Small intestine (tissue), 7 donors: ENCODE data around the gene CRACR2B. TPM values are rescaled to one million over a fixed set of nuclear protein-coding genes. Genes with fewer than 3 reads are reported as not detected.
A peak's percentile ranks its signal among the peaks of the same experiment; 100 is the strongest.

ENCODE experiments used
- DNase-seq, 2 donors: peaks; one replicate each; pipeline versions ENCODE4 v3.0.0 to v3.0.0-alpha.2; 2013
- FAIRE-seq: peaks from 2 replicates; lab custom pipeline; 2012; peaks lifted over from hg19 to GRCh38; lab: Jason Lieb, UNC
- H3K27ac ChIP-seq, 3 donors: one replicate each; pipeline ENCODE4 v1.5.1; 2013; ENCODE audit warnings: low read length in 2 of 3, mild to moderate bottlenecking in 2 of 3, control low read depth in 1 of 3, inconsistent platforms in 1 of 3, low read depth in 1 of 3, moderate library complexity in 1 of 3
- H3K27me3 ChIP-seq, 3 donors: one replicate each; pipeline ENCODE4 v1.6.1; 2013; ENCODE audit warnings: low read length in 3 of 3, inconsistent platforms in 1 of 3; ENCODE audit not compliant: control insufficient read depth in 3 of 3, insufficient read depth in 3 of 3
- H3K36me3 ChIP-seq, 3 donors: one replicate each; pipeline ENCODE4 v1.6.1; 2013; ENCODE audit warnings: low read length in 3 of 3, inconsistent platforms in 1 of 3, low read depth in 1 of 3, mild to moderate bottlenecking in 1 of 3, moderate library complexity in 1 of 3; ENCODE audit not compliant: control insufficient read depth in 3 of 3, insufficient read depth in 2 of 3
- H3K4me1 ChIP-seq, 3 donors: one replicate each; pipeline ENCODE4 v1.6.1; 2013; ENCODE audit warnings: low read length in 2 of 3, inconsistent platforms in 1 of 3, low read depth in 1 of 3, mild to moderate bottlenecking in 1 of 3, moderate library complexity in 1 of 3; ENCODE audit not compliant: control insufficient read depth in 3 of 3, insufficient read depth in 2 of 3
- H3K4me3 ChIP-seq, 3 donors: one replicate each; pipeline ENCODE4 v1.5.1; 2013; ENCODE audit warnings: low read length in 3 of 3, control low read depth in 1 of 3, inconsistent platforms in 1 of 3, low read depth in 1 of 3, mild to moderate bottlenecking in 1 of 3, moderate library complexity in 1 of 3
- H3K9me3 ChIP-seq, 2 donors: one replicate each; pipeline ENCODE4 v1.6.1; 2013; ENCODE audit warnings: low read depth in 1 of 2, low read length in 1 of 2; ENCODE audit not compliant: control insufficient read depth in 2 of 2, insufficient read depth in 1 of 2
- WGBS, 3 donors: extraction: QIAGEN DNeasy Blood & Tissue Kit; methylation state at CpG; one replicate each; pipeline ENCODE4 v1.1.7; 2013; 5-methylcytosine and 5-hydroxymethylcytosine counted together
- polyA plus RNA-seq, 4 donors: library from polyadenylated mRNA; stranded (reverse) in 3 of 4; unstranded in 1 of 4; fragments of 200-250 nt in 3 of 4; fragments of 120-200 nt in 1 of 4; gene quantifications; one replicate each; pipeline versions ENCODE4 v1.2.1 to v1.2.3, GENCODE V29; 2013
- donor health status: healthy with polysubstance abuse.
- donor health status: control.
- donor health status: control.
- donor health status: Bipolar disorder and iron deficiency.
- donor health status: healthy.

The CRACR2B gene
- polyA plus RNA-seq, 4 donors, result 38.7 to 88.8 (median 65.2) TPM

DNA sequence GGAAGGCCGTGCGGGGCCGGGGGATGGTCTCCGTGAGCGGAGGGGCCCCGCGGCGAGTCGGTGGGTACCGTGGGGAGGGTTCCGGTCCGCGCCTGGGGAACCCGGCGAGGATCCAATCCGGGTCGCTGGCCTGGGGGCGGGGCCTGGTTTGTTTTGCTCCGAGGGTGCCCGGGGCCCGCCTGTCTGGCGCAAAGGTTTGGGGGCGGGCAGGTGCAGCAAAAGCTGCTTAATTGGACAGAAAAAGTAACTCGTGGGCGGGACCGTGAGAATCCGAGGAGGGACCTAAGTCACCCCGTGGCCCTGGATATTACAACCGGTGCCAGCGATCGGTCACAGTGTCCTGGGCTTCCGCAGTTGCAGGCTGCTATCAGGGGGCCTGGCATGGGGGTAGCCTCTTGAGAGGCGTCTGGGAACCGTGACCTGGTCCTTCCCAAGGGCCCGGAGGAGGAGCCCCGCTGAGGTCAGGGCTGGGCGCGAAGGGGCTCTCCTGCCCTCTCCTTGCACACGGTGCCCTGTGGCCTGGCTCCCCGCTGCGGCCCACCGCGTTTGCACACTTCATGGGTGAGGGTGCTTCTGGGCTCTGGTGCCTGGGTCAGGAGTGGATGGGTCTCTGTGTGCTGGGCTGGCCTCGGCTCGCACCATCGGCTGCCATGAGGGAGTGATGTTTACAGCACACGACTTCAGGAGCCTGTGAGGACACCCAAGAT lies 7.6 kb upstream of the CRACR2B start:
- H3K4me1 ChIP-seq, result peaks cover 0 to 36% (median 0%) of the 10 kb centered on the region in 3 donors
- H3K4me3 ChIP-seq, result peak overlapping the region; percentile 77 to 96 (median 83)
- no peaks in the 10 kb centered on the region for H3K27me3 ChIP-seq
- FAIRE-seq, result no peak
- peak; percentile 94 to 97 for DNase-seq
- peak overlapping the region; percentile 91 to 98 (median 98) for H3K27ac ChIP-seq
- H3K36me3 ChIP-seq, result peaks cover 6 to 64% (median 13%) of the 10 kb centered on the region in 3 donors
- WGBS, 3 donors, result 2 to 4% (median 3%) methylated on average over 42 to 47 of the region's 47 CpGs
- H3K9me3 ChIP-seq, result no peaks in the 10 kb centered on the region

- WGBS, 3 donors, result 26 to 48% (median 46%) methylated on average over 10 to 11 of the region's 11 CpGs
- Histone ChIP-seq H3K4me3 (peak overlapping the region; percentile 77 to 96 (median 83)), H3K4me1 (peaks cover 0 to 44% (median 0%) of the 10 kb centered on the region in 3 donors), H3K9me3 (no peaks in the 10 kb centered on the region), H3K27ac (peak overlapping the region; percentile 91 to 98 (median 94)), H3K27me3 (no peaks in the 10 kb centered on the region), H3K36me3 (peaks cover 6 to 64% (median 13%) of the 10 kb centered on the region in 3 donors)
- FAIRE-seq (no peak), DNase-seq (peak; percentile 73 to 94)
These were observed 6.8 kb upstream of the CRACR2B start for GRCh38 chr11:820655-821511.

DNA sequence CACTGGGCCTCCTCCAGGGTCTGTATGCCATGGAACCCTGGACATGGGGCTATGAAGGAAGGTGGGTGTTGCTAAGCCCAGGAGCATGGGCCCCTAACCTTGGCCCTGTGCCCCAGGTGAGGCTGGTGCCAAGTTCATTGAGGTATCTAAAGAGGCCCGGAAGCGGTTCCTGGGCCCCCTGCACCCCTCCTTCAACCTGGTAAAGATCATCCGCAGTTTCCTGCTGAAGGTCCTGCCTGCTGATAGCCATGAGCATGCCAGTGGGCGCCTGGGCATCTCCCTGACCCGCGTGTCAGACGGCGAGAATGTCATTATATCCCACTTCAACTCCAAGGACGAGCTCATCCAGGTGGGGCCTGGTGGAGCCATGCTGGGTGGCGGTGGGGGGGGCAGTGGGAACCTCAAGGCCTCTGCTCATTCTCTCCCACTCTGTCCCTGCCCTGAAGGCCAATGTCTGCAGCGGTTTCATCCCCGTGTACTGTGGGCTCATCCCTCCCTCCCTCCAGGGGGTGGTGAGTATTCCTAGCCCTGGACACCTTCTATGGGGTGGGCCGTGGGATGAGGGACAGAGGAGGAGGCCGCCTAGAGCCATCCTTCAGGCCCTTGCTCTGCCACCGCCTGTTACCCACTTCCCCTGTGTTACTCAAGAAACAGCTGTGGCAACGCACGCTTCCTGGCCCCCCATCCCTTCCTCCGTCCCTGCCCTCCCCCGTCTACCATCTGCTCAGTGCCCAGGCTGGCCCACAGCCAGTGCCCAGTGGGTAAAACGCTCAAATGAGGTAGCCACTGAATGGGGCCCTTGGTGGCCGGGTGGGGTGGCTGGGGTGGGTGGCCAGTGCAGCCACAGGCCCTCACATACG lies 6.0 kb upstream of the CRACR2B start:
- FAIRE-seq (no peak), DNase-seq (no peak)
- H3K4me3 ChIP-seq, result peak overlapping the region in 2 of 3 donors; percentile 37 to 83
- H3K4me1 ChIP-seq, result peaks cover 0 to 52% (median 3%) of the 10 kb centered on the region in 3 donors
- H3K27ac ChIP-seq, result peak overlapping the region; percentile 76 to 98 (median 91)
- no peaks in the 10 kb centered on the region for H3K27me3 ChIP-seq
- 60 to 73% (median 63%) methylated on average over 22 of the region's 22 CpGs for WGBS, 3 donors
- H3K36me3 ChIP-seq, result peaks cover 4 to 58% (median 13%) of the 10 kb centered on the region in 3 donors
- no peaks in the 10 kb centered on the region for H3K9me3 ChIP-seq

- Histone ChIP-seq H3K27me3 (no peaks in the 10 kb centered on the region), H3K36me3 (peaks cover 4 to 58% (median 13%) of the 10 kb centered on the region in 3 donors), H3K9me3 (no peaks in the 10 kb centered on the region), H3K4me3 (no peak overlapping the region), H3K4me1 (peaks cover 0 to 64% (median 6%) of the 10 kb centered on the region in 3 donors), H3K27ac (no peak overlapping the region)
- no peak for FAIRE-seq
- 88 to 91% (median 89%) methylated on average over 39 to 53 of the region's 53 CpGs for WGBS, 3 donors
- no peak for DNase-seq
These were observed 4.1 kb upstream of the CRACR2B start for GRCh38 chr11:823441-824291.

DNA sequence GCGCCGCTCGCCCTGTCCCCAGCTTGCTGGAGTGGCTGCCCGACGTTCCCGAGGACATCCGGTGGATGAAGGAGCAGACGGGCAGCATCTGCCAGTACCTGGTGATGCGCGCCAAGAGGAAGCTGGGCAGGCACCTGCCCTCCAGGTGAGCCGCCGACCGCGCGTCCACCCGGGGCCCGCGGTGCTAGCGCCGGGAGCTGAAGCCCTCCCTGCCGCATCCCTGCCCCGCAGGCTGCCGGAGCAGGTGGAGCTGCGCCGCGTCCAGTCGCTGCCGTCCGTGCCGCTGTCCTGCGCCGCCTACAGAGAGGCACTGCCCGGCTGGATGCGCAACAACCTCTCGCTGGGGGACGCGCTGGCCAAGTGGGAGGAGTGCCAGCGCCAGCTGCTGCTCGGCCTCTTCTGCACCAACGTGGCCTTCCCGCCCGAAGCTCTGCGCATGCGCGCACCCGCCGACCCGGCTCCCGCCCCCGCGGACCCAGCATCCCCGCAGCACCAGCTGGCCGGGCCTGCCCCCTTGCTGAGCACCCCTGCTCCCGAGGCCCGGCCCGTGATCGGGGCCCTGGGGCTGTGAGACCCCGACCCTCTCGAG lies 3.3 kb upstream of the CRACR2B start:
- Histone ChIP-seq H3K4me1 (peaks cover 0 to 67% (median 6%) of the 10 kb centered on the region in 3 donors), H3K27ac (no peak overlapping the region), H3K27me3 (peaks cover 0 to 5% (median 0%) of the 10 kb centered on the region in 3 donors), H3K36me3 (peaks cover 4 to 58% (median 13%) of the 10 kb centered on the region in 3 donors), H3K9me3 (no peaks in the 10 kb centered on the region), H3K4me3 (no peak overlapping the region)
- 85 to 89% (median 87%) methylated on average over 35 to 59 of the region's 59 CpGs for WGBS, 3 donors
- no peak for FAIRE-seq
- no peak for DNase-seq

DNA sequence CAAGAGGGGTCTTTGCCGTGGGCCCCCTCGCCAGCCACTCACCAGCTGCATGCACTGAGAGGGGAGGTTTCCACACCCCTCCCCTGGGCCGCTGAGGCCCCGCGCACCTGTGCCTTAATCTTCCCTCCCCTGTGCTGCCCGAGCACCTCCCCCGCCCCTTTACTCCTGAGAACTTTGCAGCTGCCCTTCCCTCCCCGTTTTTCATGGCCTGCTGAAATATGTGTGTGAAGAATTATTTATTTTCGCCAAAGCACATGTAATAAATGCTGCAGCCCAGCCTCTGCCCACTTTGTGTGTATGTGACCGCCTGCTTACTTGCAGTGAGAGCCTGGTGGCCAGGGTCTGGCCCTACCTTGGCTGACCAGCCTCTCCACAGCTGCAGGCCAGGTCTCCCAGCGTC lies 2.8 kb upstream of the CRACR2B start:
- peaks cover 5 to 73% (median 6%) of the 10 kb centered on the region in 3 donors for H3K4me1 ChIP-seq
- FAIRE-seq (no peak), DNase-seq (no peak)
- H3K9me3 ChIP-seq, result no peaks in the 10 kb centered on the region
- WGBS, 3 donors, result 54 to 71% (median 59%) methylated on average over 10 to 11 of the region's 11 CpGs
- H3K27ac ChIP-seq, result no peak overlapping the region
- no peak overlapping the region for H3K4me3 ChIP-seq
- H3K36me3 ChIP-seq, result peaks cover 4 to 58% (median 13%) of the 10 kb centered on the region in 3 donors
- H3K27me3 ChIP-seq, result peaks cover 0 to 11% (median 0%) of the 10 kb centered on the region in 3 donors
